ENCODE data around the gene SERPINE2. TPM values are rescaled to one million over a fixed set of nuclear protein-coding genes. Genes with fewer than 3 reads are reported as not detected.

The SERPINE2 gene, protein sequence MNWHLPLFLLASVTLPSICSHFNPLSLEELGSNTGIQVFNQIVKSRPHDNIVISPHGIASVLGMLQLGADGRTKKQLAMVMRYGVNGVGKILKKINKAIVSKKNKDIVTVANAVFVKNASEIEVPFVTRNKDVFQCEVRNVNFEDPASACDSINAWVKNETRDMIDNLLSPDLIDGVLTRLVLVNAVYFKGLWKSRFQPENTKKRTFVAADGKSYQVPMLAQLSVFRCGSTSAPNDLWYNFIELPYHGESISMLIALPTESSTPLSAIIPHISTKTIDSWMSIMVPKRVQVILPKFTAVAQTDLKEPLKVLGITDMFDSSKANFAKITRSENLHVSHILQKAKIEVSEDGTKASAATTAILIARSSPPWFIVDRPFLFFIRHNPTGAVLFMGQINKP
- 85.8 and 95.3 TPM in 2 replicates for total RNA-seq

DNA sequence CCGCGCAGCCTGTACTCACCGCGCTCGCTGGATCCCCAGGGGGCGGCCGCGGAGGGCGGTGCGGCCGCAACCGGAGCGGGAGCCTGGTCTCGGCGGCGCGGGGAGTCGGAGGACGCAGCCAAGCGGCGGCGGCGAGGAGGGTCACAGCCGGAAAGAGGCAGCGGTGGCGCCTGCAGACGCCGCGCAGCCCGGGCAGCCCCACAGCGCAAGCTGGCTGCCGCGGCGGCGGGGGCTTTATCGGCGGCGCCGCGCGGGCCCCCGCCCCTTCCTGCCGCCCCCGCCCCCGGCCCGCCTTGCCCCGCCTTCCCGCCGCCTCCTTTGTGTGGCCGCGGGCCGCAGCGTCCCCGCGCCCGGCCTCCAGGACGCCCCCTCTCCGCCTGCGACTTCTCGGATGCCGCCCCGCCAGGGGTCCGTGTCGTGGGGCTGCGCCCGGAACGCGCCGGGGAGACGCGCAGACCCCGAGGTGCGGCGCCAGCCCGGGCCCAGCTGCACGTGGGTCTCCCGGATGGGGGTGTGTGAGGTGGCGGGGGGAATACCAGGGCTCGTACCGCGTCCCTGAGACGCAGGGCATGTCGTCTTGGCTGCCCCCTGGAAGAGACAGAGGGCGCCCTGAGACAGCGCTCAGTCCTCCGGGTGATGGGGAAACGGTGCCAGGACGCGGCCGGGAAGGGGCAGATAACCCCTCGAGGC is at the start of gene SERPINE2:
SERPINE2 (minus strand) TSS at position 207 of the 690 bp plus-strand sequence. CDS start 37,386 bp downstream, outside the sequence.
- H3K36me3 ChIP-seq (ENCODE audit: control insufficient read depth, insufficient read depth, low read length), result no peaks in the 10 kb centered on the region
- FAIRE-seq (no peak), DNase-seq (ENCODE audit: low read depth) (peak; percentile 47)
- H3K4me3 ChIP-seq (ENCODE audit: low read depth, low read length), result peak within 1 kb of the TSS; percentile 62
- no peaks in the 10 kb centered on the region for H3K27me3 ChIP-seq (ENCODE audit: control insufficient read depth, insufficient read depth, low read length)
- TF ChIP-seq, protein P1, sequence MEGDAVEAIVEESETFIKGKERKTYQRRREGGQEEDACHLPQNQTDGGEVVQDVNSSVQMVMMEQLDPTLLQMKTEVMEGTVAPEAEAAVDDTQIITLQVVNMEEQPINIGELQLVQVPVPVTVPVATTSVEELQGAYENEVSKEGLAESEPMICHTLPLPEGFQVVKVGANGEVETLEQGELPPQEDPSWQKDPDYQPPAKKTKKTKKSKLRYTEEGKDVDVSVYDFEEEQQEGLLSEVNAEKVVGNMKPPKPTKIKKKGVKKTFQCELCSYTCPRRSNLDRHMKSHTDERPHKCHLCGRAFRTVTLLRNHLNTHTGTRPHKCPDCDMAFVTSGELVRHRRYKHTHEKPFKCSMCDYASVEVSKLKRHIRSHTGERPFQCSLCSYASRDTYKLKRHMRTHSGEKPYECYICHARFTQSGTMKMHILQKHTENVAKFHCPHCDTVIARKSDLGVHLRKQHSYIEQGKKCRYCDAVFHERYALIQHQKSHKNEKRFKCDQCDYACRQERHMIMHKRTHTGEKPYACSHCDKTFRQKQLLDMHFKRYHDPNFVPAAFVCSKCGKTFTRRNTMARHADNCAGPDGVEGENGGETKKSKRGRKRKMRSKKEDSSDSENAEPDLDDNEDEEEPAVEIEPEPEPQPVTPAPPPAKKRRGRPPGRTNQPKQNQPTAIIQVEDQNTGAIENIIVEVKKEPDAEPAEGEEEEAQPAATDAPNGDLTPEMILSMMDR (IDR thresholded peaks at IDR 0.05; ENCODE audit: insufficient read depth, low read length, severe bottlenecking), result peak; percentile 58

DNA sequence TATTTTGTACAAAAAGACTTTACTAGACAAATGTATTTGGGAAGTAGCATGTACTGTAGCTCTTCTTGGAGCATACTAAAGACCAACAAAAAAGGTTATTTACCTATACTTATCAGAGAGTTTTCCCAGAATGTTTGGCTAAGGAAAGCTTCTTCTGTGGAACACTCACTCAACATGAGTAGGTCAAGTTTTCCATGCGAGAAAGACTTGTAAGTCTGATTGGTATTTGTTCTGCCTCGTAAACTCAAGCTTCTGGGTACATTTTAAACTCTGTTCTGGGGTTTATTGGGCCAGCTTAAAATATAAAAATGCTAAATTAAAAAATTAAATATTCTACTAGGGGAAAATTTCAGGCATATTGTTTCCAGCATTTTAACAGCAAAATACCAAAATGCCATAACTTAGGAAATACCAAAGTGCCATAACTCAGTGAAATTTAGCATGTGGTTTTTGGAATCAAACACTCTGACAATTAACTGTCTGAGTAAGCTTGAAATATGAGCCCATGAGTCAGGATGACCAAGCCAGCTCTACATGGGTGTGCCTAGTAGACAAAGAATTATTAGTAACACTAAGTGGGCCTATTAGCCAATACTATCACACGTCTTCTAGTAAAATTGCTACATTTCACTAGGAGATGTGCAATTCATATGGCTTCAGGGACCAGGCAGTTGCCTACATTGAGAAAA is 47.3 kb upstream of the SERPINE2 start:
- H3K36me3 ChIP-seq (ENCODE audit: control insufficient read depth, insufficient read depth, low read length), result no peaks in the 10 kb centered on the region
- TF ChIP-seq, protein P1 (IDR thresholded peaks at IDR 0.05; ENCODE audit: insufficient read depth, low read length, severe bottlenecking), result no peak
- H3K4me3 ChIP-seq (ENCODE audit: low read depth, low read length), result no peak overlapping the region
- peak; percentile 99 for DNase-seq (ENCODE audit: low read depth)
- H3K27me3 ChIP-seq (ENCODE audit: control insufficient read depth, insufficient read depth, low read length), result no peaks in the 10 kb centered on the region
- no peak for FAIRE-seq

DNA sequence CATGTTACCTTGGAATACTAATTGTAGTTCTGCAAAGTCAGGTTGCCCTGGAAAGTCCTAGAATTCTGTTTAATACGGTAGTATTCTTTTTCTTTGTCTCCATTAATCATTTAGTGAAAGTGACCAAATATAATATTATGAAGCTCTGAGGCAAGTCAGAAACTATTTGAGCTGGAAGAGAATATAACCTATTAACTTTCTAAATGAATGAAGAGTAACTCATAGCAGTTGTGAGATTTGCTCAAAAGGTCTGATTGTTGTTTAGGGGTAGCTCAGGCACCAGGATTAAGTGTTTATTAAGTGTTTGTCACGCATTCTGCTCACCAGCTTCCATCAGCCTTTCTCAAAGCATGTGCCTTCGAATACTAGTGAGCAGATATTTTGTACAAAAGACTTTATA is 46.7 kb upstream of the SERPINE2 start:
- FAIRE-seq (no peak), DNase-seq (ENCODE audit: low read depth) (no peak)
- TF ChIP-seq, protein P1 (IDR thresholded peaks at IDR 0.05; ENCODE audit: insufficient read depth, low read length, severe bottlenecking), result no peak
- H3K27me3 ChIP-seq (ENCODE audit: control insufficient read depth, insufficient read depth, low read length), result no peaks in the 10 kb centered on the region
- no peak overlapping the region for H3K4me3 ChIP-seq (ENCODE audit: low read depth, low read length)
- no peaks in the 10 kb centered on the region for H3K36me3 ChIP-seq (ENCODE audit: control insufficient read depth, insufficient read depth, low read length)

DNA sequence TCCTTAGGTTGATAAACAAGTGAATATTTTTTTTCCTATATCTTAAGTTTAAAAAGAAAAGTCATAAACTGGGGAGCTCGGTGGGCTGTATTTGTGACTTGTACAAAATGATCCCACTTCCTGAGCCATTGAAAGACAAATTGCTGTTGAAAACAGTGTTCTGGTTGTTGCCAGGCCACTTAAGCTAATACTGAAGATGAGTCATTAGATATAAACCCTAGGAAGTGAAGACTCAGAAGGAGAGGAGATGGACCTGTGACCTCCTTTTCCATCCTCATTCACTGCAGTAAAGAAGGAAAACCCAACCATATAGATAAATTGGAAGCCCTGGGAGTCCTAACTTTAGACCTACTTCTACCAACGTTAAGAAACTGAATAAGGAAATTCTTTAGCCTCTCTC is 46.2 kb upstream of the SERPINE2 start:
- DNase-seq (ENCODE audit: low read depth), result peak; percentile 76
- FAIRE-seq, result no peak
- Histone ChIP-seq H3K27me3 (ENCODE audit: control insufficient read depth, insufficient read depth, low read length) (no peaks in the 10 kb centered on the region), H3K36me3 (ENCODE audit: control insufficient read depth, insufficient read depth, low read length) (no peaks in the 10 kb centered on the region), H3K4me3 (ENCODE audit: low read depth, low read length) (no peak overlapping the region)
- TF ChIP-seq, protein P1 (IDR thresholded peaks at IDR 0.05; ENCODE audit: insufficient read depth, low read length, severe bottlenecking), result no peak

DNA sequence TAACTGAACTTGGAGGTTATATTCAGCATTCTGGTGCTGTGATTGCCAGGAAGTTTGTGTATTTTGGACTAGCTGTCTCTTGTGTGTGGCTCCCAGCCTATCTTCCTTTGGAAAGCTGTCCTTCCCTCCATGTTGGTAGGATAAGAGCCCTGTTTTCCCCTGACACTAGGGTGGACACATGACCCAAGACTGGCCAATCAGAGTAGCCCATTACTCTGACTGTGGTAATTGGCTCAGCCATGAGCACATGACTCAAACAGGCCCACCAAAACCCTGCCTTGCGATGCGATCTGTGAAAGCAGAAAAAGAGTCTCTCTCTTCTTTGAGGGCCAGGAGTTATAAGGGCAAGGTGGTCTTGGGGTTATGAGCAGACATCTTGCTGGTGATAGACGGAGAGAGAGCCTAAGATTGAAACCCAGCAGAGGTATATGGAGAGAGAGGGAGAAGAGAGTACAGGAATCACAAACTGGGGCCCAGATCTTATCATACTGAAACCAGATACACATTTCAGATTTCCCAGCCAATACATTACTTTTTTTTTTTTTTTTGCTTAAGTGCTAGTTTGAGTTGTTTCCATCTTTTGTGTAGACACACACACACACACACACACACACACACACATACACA is 45.3 kb upstream of the SERPINE2 start:
- no peaks in the 10 kb centered on the region for H3K27me3 ChIP-seq (ENCODE audit: control insufficient read depth, insufficient read depth, low read length)
- TF ChIP-seq, protein P1 (IDR thresholded peaks at IDR 0.05; ENCODE audit: insufficient read depth, low read length, severe bottlenecking), result no peak
- no peak for FAIRE-seq

More for the DNA sequence above, 45.3 kb upstream of the SERPINE2 start:
- Histone ChIP-seq H3K36me3 (ENCODE audit: control insufficient read depth, insufficient read depth, low read length) (no peaks in the 10 kb centered on the region), H3K4me3 (ENCODE audit: low read depth, low read length) (no peak overlapping the region)
- DNase-seq (ENCODE audit: low read depth), result no peak

Measured in bronchial epithelial cell (primary cell).